KMS-11 (cell line): ENCODE results near the gene FRK.

Experiments used
- H2AFZ ChIP-seq: fragments of 200-600 bp; sonication (generic); 2 replicates; pipeline ENCODE4 v1.6.1; 2016; ENCODE audit warnings: antibody characterized with exemption, mixed run types, low read depth
- H3K27ac ChIP-seq: fragments of 200-600 bp; sonication (generic); 2 replicates; pipeline ENCODE4 v1.6.1; 2016; ENCODE audit warnings: mild to moderate bottlenecking, mixed run types
- H3K27me3 ChIP-seq: fragments of 200-600 bp; sonication (generic); 2 replicates; pipeline ENCODE4 v1.6.1; 2017; ENCODE audit warnings: mild to moderate bottlenecking, low read depth, mixed run types, moderate library complexity; ENCODE audit not compliant: insufficient read depth
- H3K36me3 ChIP-seq: fragments of 200-600 bp; sonication (generic); 2 replicates; pipeline ENCODE4 v1.6.1; 2017; ENCODE audit warnings: mild to moderate bottlenecking, mixed run types; ENCODE audit not compliant: insufficient read depth
- H3K4me1 ChIP-seq: fragments of 200-600 bp; sonication (generic); 2 replicates; pipeline ENCODE4 v1.6.1; 2016; ENCODE audit warnings: mild to moderate bottlenecking, low read depth, mixed run types; ENCODE audit not compliant: poor library complexity, severe bottlenecking
- H3K4me2 ChIP-seq: fragments of 200-600 bp; sonication (generic); 2 replicates; pipeline ENCODE4 v1.7.0; 2016; ENCODE audit warnings: mild to moderate bottlenecking, mixed run types
- H3K4me3 ChIP-seq: fragments of 200-600 bp; sonication (generic); IDR thresholded peaks from 2 replicates; pipeline ENCODE4 v1.6.1; 2017; ENCODE audit warnings: low read depth, low read length, mixed read lengths; ENCODE audit not compliant: insufficient read depth
- H3K79me2 ChIP-seq: fragments of 200-600 bp; sonication (generic); 2 replicates; pipeline ENCODE4 v1.6.1; 2016; ENCODE audit warnings: low read depth, mixed run types; ENCODE audit not compliant: insufficient read depth
- H3K9ac ChIP-seq: fragments of 200-600 bp; sonication (generic); 2 replicates; pipeline ENCODE4 v1.6.1; 2016; ENCODE audit warnings: mild to moderate bottlenecking, mixed run types
- H4K20me1 ChIP-seq: fragments of 200-600 bp; sonication (generic); 2 replicates; pipeline ENCODE4 v1.6.1; 2016; ENCODE audit warnings: mild to moderate bottlenecking, mixed run types; ENCODE audit not compliant: insufficient read depth
- TF ChIP-seq, protein P1 (sequence below): fragments of 200-600 bp; sonication (generic); conservative IDR thresholded peaks from 2 replicates; pipeline ENCODE4 v1.6.1; 2017; ENCODE audit warnings: low read depth, mild to moderate bottlenecking, antibody characterized with exemption, low read length, moderate library complexity, mixed read lengths

The FRK gene

DNA sequence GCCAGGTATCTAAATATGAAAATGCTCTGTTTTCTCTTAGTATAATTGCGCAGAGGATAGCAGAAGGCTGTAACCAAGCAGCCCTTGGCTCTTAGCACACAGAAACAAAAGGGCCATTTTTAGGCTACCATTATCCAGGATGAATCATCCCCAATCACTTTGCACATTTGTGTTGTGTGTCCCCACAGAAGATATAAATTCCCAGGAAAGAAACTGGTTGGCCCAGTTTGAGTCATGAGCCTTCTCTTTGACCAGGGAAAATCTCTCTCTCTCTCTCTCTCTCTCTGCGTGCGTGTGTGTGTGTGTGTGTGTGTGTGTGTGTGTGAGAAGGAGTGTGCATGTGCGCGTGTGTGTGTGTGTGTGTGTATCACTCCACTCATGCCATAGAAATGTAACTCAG lies 178.5 kb downstream of the FRK start:
- Histone ChIP-seq H4K20me1 (no peaks in the 10 kb centered on the region), H3K9ac (no peak overlapping the region), H3K27ac (no peak overlapping the region), H2AFZ (no peak overlapping the region), H3K79me2 (no peaks in the 10 kb centered on the region), H3K36me3 (no peaks in the 10 kb centered on the region), H3K4me2 (no peak overlapping the region), H3K27me3 (no peaks in the 10 kb centered on the region), H3K4me3 (no peak overlapping the region), H3K4me1 (no peaks in the 10 kb centered on the region)
- TF ChIP-seq, protein P1, sequence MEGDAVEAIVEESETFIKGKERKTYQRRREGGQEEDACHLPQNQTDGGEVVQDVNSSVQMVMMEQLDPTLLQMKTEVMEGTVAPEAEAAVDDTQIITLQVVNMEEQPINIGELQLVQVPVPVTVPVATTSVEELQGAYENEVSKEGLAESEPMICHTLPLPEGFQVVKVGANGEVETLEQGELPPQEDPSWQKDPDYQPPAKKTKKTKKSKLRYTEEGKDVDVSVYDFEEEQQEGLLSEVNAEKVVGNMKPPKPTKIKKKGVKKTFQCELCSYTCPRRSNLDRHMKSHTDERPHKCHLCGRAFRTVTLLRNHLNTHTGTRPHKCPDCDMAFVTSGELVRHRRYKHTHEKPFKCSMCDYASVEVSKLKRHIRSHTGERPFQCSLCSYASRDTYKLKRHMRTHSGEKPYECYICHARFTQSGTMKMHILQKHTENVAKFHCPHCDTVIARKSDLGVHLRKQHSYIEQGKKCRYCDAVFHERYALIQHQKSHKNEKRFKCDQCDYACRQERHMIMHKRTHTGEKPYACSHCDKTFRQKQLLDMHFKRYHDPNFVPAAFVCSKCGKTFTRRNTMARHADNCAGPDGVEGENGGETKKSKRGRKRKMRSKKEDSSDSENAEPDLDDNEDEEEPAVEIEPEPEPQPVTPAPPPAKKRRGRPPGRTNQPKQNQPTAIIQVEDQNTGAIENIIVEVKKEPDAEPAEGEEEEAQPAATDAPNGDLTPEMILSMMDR: no peak
